ENCODE measurements around the gene GNB1L.
"Not testable (repeated sequence)": the region's sequence is repeated elsewhere in the genome, so short reads cannot be mapped to it uniquely, and the experiment has no call there.

Gene GNB1L

DNA sequence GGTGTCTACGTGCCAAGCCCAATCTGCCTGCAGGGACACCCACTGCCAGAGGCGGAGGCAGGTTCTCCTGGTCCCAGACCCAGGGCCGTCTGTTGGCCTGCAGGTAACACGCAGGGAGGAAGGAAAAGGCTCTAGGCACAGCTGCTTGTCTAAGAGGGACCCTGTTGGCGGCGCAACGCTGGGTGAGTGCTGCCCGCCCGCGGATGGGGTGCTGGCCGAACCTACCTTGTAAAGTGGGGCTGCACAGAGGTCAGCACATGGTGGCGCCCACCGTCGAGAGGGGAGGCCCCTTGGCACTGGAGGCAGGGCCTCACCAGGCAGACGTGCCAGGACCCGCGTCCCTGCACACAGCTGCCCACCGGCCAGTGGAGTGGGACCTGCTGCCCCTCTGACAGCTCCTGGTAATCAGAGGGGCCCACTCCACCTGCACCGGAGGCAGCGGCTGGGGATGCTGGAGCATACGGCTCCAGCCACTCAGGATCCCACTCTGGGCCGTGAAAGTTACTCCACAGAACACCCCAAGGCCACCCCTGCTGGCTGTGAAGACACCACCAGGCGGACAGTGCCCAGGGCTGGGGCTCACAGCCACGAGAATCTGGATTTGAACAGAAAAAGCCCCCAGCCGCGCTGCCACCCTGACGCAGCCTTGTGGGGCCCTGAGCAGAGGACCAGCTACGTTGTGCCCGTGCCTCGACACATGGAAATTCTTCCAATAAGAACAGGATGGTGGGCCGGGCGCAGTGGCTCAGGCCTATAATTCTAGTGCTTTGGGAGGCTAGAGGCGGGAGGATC lies 70.1 kb downstream of the GNB1L start:
- no peak for DNase-seq (ENCODE audit: low read depth in 2 of 2, low spot score in 1 of 2)

GRCh38 chr22:19783586-19784383 lies 70.9 kb downstream of the GNB1L start:
- no peak for DNase-seq (ENCODE audit: low read depth in 2 of 2, low spot score in 1 of 2)

- no peak for DNase-seq (ENCODE audit: low read depth in 2 of 2, low spot score in 1 of 2)
Observed at GRCh38 chr22:19782533-19782932, 72.1 kb downstream of the GNB1L start.

GRCh38 chr22:19779685-19780268 lies 74.9 kb downstream of the GNB1L start:
- DNase-seq (ENCODE audit: low read depth in 2 of 2, low spot score in 1 of 2), result no peak

- DNase-seq (ENCODE audit: low read depth in 2 of 2, low spot score in 1 of 2), result no peak
Observed at GRCh38 chr22:19779011-19779421, 75.7 kb downstream of the GNB1L start.

DNA sequence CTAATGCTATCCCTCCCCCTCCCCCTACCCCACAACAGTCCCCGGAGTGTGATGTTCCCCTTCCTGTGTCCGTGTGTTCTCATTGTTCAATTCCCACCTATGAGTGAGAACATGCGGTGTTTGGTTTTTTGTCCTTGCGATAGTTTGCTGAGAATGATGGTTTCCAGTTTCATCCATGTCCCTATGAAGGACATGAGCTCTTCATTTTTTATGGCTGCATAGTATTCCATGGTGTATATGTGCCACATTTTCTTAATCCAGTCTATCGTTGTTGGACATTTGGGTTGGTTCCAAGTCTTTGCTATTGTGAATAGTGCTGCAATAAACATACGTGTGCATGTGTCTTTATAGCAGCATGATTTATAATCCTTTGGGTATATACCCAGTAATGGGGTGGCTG lies 77.5 kb downstream of the GNB1L start:
- DNase-seq (ENCODE audit: low read depth in 2 of 2, low spot score in 1 of 2), result not testable (repeated sequence)

DNA sequence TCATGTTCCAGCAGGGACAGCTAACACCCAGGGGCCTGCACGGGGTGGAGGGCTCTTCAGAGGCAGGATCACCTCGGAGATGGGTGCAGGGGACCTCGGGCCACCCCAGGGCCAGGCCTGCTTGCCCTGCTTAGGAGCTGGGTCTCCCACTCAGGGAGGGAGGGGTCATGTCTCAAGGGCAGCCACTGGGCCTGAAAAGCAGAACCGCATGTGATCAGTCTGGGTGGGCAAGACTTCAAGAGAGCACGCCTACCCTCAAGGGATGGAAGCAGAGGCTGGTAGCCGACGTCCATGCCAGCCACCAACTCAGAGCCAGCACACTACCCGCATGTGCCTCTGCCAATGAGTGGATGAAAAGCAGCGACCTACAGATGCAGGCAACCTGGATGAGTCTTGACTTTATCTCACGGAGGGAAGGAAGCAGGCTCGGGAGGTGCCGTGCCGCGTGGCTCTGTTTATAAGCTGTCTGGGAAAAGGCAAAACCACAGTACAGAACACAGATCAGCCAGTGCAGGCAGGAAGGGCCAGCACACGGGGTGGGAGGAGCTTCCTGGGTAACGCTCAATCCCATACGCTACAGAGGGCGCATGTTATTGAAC lies 78.1 kb downstream of the GNB1L start:
- no peak for DNase-seq (ENCODE audit: low read depth in 2 of 2, low spot score in 1 of 2)

DNA sequence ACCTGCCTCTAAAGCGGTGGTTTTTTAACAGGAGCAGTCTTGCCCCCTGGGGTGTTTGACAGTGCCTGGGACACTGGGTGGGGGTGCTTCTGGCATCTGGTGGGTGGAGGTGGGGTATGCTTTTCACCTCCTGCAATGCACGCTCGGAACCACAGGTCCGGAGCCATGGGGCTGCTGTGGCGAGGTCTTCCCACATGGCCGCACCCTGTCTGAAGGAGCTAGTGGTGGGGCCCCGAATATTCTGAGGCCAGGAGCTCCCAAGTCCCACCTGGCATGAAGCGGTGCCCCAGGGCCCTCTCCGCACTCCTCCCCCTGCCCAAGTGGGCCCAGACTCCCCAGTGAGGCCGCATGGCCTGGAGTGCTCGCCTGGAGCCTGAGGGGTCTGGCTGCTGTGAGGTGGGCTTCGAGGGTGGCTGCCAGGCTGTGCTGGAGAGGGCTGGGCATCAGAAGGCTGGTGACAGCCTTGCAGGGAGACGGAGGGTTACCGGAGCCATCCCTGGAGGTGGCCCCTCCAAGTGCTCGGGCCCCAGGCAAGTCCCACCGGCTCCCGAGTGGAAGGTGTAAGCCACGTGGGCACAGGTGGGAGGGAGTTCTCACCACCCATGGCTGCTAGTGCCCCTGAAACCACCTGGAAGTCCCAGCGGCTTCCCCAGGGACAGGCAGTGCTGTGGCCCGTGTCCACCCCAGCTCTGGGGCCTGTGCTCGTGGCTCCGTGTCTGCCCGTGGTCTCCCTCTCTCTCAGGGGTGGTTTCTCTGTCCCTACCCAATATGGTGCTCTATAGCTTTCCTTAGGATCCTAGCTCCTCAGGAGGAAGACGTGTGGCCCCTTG lies 79.0 kb downstream of the GNB1L start:
- no peak for DNase-seq (ENCODE audit: low read depth in 2 of 2, low spot score in 1 of 2)

GRCh38 chr22:19774628-19775027 lies 80.0 kb downstream of the GNB1L start:
- DNase-seq (ENCODE audit: low read depth in 2 of 2, low spot score in 1 of 2), result no peak

DNA sequence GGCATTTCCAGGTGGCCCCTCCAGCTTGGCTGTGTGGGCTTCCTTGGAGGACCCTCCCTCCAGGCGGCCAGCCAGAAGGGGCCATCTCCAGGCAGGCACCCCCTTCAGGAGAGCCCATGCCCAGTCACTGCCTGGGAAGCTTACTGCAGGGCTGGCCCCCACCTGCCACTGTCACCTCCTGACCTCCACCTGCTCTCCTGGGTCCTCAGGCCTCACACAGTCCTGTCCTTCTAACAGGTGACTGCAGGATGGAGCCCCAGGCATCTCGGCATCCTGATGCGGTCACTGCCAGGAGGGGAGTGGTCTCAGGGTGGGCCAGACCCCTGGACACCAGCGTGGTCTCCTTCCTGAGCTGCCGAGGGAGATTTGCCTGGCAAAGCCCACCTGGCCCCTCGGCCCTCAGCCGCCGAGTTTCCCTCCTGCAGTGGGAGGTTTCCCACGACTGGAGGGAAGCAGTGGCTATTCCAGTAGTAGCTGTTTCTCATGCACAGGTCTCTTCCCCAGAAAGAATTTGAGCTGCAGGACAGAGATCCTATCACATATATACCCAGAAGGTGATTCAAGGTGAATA lies 81.1 kb downstream of the GNB1L start:
- no peak for DNase-seq (ENCODE audit: low read depth in 2 of 2, low spot score in 1 of 2)

- DNase-seq (ENCODE audit: low read depth in 2 of 2, low spot score in 1 of 2), result no peak
Observed at GRCh38 chr22:19772673-19773469, 81.8 kb downstream of the GNB1L start.

- DNase-seq (ENCODE audit: low read depth in 2 of 2, low spot score in 1 of 2), result no peak
Observed at GRCh38 chr22:19772422-19772672, 82.3 kb downstream of the GNB1L start.

DNA sequence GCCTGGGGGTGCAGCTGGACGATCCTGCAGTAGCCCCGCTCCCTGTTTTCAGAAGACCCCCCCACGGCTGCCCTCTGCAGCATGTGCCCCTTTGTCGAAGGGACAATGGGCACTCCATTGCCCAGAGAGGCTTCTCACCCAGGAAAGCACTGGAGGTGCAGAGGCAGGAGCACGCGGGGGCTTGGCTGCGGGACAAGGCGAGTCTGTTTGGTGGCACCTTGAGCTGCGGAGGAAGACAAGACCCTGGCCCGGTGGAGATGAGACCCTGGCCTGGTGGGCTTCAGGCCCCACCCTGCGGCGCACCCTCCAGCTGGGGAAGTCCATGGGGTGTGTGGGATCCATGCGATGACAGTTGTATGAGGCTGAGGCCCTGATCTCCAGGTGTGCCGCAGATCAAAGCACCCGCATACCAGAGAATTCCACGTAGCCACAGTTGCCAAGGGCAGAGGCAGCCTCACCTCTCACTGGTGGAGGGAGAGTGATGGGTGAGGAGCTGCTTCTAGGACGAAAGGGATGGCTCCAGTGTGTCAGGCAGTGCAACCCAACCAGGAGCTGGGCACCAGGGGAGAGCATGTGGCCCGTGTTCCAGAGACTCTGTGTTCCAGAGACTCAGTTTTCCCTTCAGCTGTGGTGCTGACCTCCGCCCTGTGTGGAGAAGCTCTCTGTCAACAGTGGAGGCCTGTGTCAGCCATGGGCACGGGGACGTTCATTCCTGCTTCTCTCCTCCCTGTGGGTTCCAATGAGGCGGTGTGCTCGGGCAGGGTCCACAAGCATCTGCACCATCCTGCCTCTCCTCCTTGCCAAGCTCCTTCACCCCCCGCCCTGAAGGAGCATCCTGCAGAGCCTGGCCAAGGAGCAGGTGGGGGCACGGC lies 84.1 kb downstream of the GNB1L start:
- no peak for DNase-seq (ENCODE audit: low read depth in 2 of 2, low spot score in 1 of 2)

GRCh38 chr22:19769393-19769715 lies 85.3 kb downstream of the GNB1L start:
- DNase-seq (ENCODE audit: low read depth in 2 of 2, low spot score in 1 of 2), result no peak

DNA sequence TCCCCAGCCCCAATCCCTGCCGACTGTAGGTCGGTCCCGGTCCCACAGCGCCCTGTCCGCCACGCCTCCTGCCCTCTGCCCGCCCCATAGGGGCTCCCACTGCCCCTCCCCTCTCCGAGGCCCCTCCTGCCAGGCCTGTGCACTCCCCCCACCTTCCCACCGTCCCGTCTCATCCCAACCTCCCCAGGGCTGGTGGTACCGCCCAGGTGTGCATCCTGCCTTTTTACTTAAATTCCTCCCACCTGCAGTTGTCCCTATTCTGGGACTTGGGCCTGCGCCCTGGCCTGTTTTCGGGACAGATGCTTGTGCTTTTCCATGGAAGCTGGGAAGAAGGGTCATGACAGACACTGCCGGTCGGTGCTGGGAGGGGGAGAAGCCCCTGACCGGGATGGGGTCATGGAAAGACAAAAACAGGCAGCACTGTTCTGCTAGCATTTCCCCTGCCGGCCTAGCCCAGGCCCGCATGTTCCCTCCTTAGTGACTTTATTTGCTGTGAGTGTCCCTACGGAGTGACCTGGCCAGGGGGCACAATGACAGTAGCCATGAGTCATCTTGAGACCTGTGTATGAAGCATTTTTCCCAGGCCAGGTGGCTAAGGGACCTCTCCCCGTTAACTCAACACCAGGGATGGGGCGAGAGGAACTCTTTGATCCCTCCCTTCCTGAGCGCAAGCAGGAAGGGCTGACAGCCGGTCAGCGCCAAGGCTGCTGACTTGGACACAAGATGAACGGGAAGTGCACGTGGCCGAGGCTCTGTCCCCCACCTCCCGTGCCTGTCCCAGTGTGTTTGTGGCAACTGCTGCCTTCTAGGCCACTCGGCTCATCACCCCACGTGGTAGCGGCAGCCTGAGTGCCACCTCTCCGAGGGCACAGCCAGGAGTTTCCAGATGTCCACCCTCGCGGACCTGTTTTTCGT lies 87.0 kb downstream of the GNB1L start:
- DNase-seq (ENCODE audit: low read depth in 2 of 2, low spot score in 1 of 2), result no peak

DNA sequence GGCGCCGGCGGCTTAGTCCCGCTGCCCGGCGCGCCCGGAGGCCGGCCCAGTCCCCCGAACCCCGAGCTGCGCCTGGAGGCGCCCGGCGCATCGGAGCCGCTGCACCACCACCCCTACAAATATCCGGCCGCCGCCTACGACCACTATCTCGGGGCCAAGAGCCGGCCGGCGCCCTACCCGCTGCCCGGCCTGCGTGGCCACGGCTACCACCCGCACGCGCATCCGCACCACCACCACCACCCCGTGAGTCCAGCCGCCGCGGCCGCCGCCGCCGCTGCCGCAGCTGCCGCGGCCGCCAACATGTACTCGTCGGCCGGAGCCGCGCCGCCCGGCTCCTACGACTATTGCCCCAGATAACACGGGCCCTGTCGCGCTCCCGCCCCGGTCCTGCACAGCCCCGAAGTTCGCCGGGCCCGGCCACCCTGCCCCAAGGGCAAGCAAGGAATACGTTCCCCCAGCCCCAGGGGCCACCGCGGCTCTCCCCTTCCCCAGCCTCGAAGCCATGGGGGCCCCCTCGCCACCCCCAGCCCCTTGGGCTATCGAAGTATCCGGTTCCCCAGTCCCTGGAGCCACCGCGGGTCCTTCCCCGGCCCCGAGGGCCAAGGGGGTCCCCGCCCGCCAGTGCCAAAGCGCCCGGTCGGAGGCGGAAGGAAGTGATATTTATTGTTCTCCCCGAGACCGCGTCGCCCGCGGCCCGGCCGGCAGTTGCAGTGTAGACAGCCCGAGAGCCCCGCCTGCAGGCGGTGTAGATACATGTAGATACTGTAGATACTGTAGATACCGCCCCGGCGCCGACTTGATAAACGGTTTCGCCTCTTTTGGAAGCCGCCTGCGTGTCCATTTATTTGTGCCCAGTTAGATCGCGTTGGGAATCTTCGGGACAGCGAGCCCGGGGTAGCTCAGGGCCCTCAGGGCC lies 87.9 kb downstream of the GNB1L start:
- DNase-seq (ENCODE audit: low read depth in 2 of 2, low spot score in 1 of 2), result no peak

- DNase-seq (ENCODE audit: low read depth in 2 of 2, low spot score in 1 of 2), result no peak
Observed at GRCh38 chr22:19766240-19766510, 88.5 kb downstream of the GNB1L start.

All from stimulated activated CD8-positive, alpha-beta memory T cell treated with anti-CD3 and anti-CD28 coated beads, Interleukin-4, amount 100 ng/mL, for 1 hour (primary cell).